Measurements from ENCODE around the gene ARHGEF2.
"Not testable (repeated sequence)": the region's sequence is repeated elsewhere in the genome, so short reads cannot be mapped to it uniquely, and the experiment has no call there.

ARHGEF2 gene

DNA sequence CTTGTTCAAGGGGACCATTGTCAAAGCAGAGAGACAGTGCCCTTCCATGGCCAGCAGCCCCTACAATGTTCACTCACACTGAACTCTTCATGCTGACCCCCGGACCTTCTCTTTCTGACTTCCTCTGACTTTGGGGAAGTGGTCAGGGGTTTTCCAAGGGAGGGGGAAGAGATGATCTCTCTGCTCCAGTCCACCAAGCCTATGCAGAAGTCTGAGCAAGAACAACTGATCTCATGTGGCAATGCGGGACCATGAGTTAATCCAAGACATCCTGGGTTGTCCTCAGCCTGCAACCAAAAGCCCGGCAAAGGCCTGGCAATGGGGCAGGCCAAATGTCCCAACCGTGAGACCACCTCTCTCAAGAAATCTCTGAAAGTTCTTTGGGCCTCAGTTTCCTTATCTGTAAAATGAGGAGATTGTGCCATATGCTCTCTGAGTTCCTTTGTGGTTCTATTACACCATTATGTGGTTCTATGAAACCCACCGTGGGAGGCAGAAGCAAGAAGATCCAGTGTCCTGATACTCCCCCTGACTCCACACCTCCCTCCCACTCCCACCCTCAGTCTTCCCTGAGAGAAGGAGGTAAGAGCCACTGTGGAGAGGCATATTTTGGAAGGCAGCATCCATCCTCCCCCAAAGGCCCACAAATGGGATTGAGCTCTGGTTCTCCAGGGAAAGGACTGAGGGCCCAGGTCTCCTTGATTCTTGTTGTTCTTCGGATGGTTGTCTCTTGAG lies 11.8 kb upstream of the ARHGEF2 start:
- no peak for DNase-seq (ENCODE audit: low read depth in 2 of 2)

DNA sequence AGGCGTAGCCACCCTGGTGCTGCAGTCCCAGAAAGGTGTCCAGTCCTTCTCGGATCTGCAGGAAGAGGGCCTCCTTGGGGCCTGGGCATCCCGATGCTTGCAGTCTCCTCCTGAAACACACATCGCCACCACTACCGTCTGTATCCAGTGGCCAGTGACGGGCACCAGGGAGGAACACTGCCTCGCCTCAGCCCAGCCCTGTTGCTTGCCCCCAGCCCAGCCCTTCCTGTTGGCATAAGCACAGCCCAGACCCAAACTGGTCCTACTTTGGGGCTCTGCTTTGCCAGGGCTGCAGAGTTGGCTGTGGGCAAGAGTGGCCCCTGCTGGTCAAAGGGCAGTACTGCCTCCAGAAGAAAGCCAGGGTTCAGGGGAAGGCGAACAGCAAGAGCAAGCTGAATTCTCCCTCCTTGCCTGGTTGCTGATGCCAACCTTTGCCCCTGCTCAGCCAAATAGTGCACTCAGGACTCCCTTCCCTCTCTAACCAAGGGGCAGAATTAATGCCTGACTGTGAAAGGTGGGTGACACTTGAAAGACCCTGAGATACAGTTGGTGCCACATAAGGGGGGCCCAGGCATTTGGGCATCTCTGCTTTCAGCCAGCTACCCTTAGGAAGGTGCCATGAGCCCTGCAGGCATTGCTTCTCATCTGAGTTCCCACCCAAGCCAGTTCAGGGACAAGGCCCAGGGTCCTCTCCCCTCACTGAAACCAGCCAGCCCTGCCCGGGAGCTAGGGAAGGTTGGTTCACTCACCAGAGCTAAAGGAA lies 11.1 kb upstream of the ARHGEF2 start:
- peak; percentile 52 to 61 for DNase-seq (ENCODE audit: low read depth in 2 of 2)

DNA sequence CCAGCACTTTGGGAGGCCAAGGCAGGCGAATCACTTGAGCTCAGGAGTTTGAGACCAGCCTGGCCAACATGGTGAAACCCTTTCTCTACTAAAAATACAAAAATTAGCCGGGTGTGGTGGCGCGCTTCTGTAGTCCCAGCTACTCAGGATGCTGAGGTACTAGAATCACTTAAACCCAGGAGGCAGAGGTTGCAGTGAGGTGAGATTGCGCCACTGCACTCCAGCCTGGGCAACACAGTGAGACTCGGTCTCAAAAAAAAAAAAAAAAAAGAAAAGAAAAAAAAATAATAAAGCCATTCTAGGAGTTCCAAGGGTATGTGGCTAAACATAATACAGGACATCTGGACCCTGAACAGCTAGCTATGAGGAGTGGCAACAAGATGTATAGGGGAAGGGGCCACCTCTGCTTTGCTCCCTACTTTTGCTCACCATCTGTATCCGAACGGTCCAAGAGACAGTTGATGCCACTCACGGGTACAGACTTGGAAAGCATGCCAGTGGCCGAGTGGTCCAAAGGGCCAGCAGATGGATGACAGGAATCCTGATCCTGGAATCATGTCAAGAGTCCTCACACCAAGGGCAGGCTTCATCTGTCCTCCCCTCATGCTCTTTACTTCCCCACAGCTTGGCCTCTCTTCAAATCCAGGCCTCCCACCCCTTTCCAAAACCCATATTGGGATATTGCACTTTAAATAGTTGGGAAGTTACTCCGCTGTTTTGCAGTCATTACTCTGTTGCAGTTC lies 6.7 kb upstream of the ARHGEF2 start:
- not testable (repeated sequence) for DNase-seq (ENCODE audit: low read depth in 2 of 2)

DNA sequence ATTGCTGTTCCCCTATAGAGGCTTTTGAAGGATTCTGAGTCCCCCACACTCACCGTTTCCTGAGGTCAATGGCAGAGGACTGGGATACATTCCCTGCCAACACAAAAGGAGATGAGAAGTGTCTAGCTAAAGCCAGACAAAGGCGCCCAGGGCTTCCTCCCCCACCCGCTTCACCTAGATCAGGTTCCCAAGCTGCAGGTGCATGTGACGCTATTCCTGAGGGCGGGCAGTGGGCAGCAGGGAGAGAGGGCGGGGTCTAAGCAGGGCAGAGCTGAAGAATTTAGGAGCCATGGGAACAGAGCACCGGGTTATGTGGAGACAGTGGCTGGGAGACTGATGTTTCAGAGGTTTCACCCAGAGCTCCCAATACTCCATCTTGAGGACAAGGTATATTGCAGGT lies 6.0 kb upstream of the ARHGEF2 start:
- DNase-seq (ENCODE audit: low read depth in 2 of 2): no peak

DNA sequence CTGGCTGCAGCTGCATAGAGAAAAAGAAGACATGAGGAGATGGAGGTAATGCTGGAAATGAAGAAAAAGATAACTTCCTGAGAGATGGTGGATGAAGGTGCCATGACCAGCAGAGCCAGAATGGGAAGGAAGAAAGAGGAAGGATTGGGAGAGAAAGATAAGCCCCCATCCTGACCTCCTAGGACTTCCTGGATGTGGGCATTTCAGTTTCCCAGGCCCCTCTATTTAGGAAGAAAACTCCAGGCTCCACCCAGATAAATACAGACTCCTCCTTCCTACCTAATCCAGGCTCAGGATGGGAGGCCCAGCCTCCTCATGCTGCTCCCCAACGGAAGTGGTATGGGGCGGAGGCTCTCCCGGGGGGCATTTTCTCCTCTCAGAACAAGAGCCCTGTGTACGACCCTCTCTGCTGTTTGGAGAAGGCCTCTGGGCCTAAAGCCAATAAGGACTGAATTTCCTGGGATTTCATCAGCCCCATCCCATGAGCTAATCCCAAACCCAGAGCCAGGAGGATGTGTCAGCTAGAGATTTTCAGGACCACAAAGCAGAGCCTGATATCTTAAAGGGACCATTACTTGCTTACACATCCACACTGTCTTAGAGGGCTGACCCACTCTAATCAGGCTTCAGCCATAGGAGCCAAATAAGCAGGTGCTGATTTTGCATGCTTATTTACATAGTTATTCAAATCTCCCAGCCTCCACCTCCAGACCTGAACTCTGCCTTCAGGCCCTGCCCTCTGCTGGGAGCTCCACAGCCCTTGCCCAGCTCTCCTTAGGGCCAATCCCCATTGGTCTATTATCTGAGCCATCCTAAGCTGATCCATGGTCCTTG lies 5.1 kb upstream of the ARHGEF2 start:
- no peak for DNase-seq (ENCODE audit: low read depth in 2 of 2)

DNA sequence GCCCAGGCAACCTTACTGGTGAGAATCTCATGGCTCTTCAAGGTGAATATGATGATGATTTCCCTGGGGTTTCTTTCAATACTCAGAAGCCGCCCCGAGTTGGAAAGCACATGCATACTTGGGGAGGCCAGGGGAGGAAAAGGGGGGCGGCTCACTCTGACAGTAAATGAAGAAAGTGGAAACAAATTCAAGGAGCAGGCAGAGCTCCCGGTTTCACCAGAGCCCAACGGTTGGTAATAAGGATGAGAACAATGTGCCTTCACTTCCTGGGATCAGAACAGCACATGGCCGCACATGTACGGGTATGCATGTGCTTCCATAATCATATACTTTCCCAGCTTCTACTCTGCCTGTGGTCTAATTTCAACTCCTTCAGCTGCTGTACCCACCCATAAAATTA lies 3.8 kb upstream of the ARHGEF2 start:
- DNase-seq (ENCODE audit: low read depth in 2 of 2): no peak

DNA sequence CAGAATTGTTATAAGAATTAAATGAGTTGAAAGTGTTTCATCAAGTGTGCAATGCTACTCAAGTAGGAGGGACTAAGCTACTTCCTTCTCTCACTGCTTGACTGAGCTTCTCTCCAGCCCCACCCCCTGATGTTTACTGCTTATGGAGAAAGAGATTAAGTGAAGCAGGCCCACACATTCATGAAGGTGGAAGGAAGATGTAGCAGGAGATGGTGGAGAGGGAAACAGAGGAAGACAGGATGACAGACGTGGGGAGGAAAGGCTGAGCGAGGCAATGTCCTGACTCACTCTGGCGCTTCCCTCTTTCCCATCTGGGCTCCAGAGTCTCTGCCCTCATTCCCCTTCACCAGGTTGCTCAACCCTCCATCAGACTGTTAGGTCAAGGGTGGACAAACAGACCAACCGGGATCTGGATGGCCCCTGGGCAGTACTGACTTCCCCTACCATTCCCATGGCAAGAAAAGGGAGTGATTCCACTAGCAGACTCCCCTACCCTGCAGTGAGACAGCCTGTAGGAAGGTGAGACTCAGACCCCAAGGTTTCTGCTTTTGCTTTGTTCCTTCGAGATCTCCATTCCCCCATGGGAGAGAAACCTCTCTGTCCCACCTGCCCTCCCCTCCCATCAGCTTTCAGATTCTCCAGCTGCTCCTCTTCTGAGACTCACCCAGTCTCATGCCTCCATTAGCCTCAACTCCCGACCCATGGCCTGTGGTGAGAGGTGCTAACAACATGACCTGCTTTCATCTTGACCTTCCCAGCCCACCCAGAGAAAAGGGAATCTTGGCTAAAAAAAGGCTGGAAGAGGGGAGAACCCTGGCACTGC lies 3.1 kb upstream of the ARHGEF2 start:
- no peak for DNase-seq (ENCODE audit: low read depth in 2 of 2)

DNA sequence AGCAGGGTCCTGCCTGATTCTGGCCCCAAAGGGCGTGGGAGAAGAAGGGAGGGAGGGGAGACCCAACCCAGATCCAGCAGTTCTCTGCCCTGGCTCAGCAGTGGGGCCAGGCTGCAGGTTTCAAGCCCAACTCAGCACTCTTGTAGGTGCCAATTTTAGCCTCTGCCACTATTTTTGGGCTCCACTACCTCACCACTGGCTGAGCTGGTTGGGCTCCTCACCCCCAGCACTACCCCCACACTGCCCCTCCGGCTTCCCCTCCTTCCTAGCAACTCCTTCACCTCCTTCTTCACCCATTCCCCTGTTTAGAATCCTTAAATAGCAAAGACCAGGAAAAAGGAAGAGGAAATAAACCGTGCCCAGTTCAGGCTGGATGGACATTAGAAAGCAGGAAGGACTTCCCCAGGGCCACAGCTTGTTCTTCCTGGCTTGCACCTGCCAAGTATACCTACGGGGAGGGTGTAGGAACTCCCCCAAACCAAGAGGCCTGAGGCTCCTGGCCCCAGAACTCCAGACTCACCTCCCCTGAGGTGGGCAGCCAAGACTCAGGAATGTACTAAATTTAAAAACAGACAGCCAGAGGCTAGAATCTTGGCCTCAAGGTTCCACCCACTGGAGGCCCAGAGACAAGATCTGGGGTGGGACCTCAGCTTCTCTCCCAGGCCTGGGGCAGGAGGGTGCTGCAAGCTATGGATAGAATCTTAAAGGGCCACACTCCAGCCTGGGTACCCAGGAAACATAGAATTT lies 1.4 kb upstream of the ARHGEF2 start:
- no peak for DNase-seq (ENCODE audit: low read depth in 2 of 2)

DNA sequence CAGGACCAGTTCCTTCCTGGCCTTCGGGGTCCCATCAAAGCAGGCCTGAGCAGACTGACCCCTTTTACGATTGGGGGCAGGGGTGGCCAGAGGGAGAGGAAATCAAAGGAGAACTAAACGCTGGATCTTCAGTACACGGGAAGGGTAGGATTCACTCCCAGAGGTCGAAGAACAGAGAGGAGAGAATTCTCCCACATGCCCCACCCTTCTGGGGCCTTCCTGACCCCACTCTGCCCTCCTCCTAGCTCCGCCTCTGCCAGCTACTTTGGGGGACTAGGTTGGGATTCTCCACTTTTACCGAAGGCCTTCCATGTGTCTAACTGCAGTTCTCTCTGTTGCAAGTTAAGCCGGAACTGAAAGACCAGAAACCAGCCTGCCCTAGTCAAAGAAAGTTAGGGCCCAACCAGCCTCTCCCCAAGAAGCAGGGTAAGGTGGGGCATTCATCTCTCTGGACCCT lies 654 bp upstream of the ARHGEF2 start:
- DNase-seq (ENCODE audit: low read depth in 2 of 2): no peak

DNA sequence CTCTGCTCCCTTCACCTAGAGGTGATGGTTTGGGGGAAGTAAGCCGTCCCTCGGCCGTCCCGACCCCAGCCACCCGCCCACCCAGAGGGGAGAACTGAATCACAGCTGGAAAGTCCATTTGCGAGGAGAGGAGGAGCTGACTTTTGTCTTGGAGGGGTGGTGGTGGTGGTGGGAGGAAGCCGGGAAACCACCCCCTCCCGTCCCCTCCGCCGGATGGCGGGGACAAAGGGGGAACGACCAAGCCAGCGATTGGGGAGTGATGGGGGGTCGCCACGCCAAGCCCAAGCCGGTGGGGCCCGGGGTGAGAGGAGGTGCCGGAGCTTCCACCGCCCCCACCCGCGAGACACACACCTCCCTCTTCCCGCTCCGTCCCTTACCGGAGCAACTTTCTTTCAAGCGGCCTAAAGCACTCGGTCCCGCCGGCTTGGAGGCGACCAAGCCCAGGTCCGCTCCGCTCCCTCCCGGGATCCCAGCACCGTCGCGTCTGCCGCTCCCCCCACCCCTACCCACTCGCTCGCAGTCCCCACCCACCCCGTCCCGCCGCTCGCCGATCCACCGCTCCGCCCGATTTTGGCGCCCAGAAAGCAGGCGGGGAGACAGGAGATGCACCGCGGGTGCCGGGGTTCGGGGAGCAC lies 540 bp downstream of the ARHGEF2 start:
- DNase-seq (ENCODE audit: low read depth in 2 of 2): peak; percentile 31 to 55

DNA sequence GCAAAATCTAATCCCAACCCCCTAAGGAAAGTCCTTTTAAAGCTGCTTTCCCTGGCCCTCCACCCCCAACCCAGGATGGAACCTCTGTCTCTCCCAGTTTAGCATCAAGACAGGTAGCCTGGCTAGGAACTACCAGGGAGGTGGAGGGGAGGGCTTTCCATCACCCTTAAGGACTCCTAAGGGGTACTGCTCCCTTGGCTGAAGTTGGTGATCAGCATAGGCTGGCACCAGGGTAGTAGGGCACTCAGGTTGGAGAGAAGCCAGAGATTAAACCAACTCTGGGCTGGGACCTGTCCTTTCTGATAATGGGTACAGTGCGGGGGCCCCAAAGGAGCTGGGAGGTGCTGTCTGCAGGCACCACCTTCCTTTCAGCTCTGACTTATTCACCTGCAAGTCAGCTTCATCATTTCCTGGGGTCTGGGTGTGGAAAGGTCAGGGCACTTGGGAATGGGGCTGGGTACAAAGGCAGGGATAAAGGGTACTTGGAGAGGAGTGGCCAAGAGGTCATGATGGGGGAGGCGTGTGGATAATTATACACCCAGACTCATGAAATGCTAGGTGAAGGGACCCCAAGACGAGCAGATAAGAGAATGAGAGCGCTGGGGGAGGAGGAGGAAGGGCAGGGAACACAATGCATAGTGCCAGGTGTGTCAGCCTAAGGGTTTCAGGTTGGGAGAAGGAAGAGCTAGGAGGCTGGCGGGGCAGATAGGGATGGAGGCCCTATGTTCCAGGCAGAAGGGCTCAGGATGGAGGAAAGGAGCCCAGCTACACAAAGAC lies 1.2 kb downstream of the ARHGEF2 start:
- DNase-seq (ENCODE audit: low read depth in 2 of 2): no peak

DNA sequence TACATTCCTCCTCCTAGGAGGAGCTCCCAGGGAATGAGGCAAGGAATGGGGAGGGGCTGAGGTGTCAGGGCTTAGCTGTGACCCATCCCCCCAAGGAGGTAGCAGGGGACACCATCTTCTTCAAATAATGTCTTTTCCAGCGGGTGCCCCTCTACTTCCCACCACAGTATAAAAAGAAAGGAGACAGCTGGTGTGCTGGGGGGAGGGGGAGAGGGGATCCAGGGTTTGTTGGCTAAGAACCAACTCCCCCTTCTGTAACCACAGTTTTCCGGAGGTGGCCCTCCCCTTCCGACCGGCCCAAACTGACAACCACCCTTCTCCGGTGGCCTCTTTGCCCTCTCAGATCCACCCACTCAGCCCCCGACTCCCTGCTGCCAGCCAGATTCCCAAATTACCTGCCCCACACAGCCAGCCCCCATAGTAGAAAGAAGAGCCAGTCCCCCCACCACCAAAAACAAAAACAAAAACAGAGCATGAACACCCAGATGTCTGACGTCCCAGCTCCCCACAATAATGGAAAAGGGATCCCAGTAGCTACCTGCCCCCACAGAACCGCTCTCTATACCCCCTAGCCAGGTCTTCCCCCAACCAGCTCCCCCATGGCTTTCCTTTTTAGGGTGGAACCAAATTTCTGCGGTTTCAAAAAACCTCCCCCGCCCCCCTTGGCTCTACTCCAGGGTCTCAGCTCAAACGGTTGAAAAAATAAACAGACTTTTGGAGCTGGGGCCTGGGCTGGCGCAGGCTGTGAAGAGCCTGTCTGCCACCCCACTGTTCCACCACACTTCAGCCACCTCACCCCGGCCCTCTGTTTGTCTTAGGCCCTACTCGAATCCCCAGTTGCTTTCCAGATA lies 2.1 kb downstream of the ARHGEF2 start:
- peak; percentile 41 to 55 for DNase-seq (ENCODE audit: low read depth in 2 of 2)

DNA sequence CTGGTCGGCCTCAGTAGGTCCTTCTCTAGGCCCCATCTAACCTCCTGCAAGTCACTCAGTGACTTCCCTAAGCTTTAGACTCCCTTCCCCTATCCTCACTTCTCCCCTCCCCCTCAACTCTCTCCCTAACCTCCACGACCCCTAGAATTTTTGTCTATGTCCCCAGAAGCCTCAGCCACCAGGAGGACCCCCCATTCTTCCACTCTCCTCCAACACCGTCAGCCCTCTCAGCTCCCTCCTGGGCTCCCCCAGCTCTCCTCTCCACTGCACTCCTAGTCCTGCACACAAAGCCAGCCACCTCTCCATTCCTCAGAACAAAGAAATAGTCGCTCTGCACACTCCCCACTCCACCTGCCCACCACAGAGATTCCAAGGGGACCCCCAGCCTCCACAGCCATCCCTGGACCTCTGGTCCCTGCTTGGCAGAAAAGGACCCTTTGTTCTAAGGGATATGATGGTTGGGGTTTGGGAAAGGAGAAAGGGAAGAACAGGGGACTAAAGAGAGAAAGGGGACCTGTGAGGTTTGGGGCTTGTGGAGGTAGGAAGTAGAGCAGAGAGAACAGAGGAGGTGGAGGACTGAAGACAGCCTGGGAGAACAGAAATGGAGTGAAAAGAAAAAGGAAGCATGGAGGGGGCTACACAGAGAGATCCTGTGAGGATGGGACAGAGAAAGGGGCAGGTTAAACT lies 2.8 kb downstream of the ARHGEF2 start:
- no peak for DNase-seq (ENCODE audit: low read depth in 2 of 2)

DNA sequence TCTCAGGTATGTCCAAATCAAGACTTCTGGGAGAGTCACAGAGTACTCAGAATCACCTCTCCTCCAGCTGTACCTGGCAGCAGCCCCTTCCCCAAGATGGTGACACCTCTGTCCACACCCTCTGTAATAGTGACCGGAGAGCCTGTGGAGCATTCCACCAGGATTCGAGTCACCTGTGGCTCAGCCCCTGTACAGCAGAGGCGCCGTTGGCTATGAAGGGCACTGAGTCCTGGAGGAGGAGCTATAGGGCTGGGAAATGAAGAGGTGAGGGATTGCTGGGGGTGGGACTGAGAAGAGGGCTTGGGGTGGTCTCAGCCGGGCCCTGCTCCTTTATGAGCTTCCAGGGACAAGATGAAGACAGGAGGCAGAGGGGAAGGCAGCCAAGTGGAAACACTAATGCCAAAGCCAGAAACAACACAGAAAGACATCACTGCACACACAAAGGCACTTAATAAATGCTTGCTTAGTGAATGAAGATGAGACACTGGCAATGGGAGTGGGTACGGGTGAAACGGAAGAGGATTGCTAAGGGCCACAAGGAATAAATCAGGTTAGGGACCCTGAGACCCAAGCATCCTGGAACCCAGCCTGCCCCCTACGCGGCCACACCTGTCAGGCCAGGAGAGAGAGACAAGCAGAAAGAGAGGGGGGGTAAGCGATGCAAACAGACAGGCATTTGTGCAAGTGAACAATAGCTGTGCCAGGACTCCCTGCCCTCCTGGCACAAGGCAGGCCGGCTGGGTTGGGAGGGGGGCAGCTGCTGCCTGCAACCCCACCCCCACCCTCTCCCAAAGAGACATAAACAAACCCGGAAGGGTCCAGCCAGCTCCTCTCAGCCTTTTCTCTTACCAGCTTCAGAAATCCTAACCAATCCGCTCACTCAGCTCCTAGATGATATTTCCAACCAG lies 3.9 kb downstream of the ARHGEF2 start:
- no peak for DNase-seq (ENCODE audit: low read depth in 2 of 2)

DNA sequence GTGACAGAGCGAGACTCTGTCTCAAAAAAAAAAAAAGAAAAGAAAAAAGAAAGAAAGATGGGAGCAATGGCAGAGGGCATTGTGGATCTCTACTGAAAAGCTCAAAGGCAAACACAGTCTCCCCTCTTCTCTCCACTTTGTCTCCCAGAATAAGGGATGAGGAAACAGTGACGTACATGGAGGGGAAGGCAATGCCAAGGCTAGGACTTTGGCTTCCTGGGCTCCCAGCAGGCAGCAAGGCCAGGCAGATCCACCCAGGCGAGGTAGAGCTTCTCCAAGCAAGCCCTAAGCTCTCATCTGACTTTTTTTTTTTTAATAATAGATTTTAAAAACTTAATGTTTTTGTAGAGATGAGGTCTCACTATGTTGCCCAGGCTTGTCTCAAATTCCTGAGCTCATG lies 4.6 kb downstream of the ARHGEF2 start:
- DNase-seq (ENCODE audit: low read depth in 2 of 2): no peak

Measured in stimulated activated CD4-positive, alpha-beta T cell treated with anti-CD3 and anti-CD28 coated beads, Interleukin-1b, Interleukin-23, amount 100 ng/mL, for 1 hour (primary cell).